H1 (cell line): ENCODE results near the gene NASP. TPM values are rescaled to one million over a fixed set of nuclear protein-coding genes. Genes with fewer than 3 reads are reported as not detected.

Experiments used
- CTCF ChIA-PET: fragments of 300-600 bp; sonication (Branson Sonifier 250); formaldehyde crosslinking; loops from one replicate; lab custom pipeline; 2021; ENCODE audit not compliant: partially characterized antibody; lab: Charles Lee
- POLR2A ChIA-PET: fragments of 300-600 bp; sonication (Branson Sonifier 250); formaldehyde crosslinking; loops from one replicate; lab custom pipeline; 2021; ENCODE audit warnings: inconsistent platforms; ENCODE audit not compliant: partially characterized antibody; lab: Charles Lee
- DNase-seq, 2 experiments: peaks; one replicate each; pipeline versions ENCODE4 v3.0.0 to v3.0.0-alpha.2; 2010 to 2022; ENCODE audit warnings: low spot score in 2 of 2, low read depth in 1 of 2, mixed read lengths in 1 of 2
- FAIRE-seq: peaks from 2 replicates; lab custom pipeline; 2011; peaks lifted over from hg19 to GRCh38; lab: Jason Lieb, UNC
- H2AFZ ChIP-seq: 2 replicates; pipeline ENCODE4 v1.8.1; 2012; ENCODE audit warnings: low read length, inconsistent platforms
- H2AK5ac ChIP-seq: 2 replicates; pipeline ENCODE4 v1.6.1; 2013; ENCODE audit warnings: low read depth, low read length
- H2BK120ac ChIP-seq: replicated peaks from 2 replicates; pipeline ENCODE3; 2013; ENCODE audit warnings: low read depth, low read length, inconsistent platforms
- H2BK12ac ChIP-seq: 2 replicates; pipeline ENCODE4 v1.6.1; 2013; ENCODE audit warnings: low read depth, low read length
- H2BK15ac ChIP-seq: 2 replicates; pipeline ENCODE4 v1.6.1; 2013; ENCODE audit warnings: low read length
- H2BK20ac ChIP-seq: 2 replicates; pipeline ENCODE4 v1.6.1; 2013; ENCODE audit warnings: low read length
- H2BK5ac ChIP-seq: 2 replicates; pipeline ENCODE4 v1.6.1; 2013; ENCODE audit warnings: low read depth, low read length
- H3K14ac ChIP-seq: 2 replicates; pipeline ENCODE4 v1.6.1; 2013; ENCODE audit warnings: inconsistent platforms; ENCODE audit not compliant: insufficient read length
- H3K18ac ChIP-seq: 2 replicates; pipeline ENCODE4 v1.6.1; 2013; ENCODE audit warnings: low read length; ENCODE audit errors: extremely low read depth
- H3K23ac ChIP-seq: 2 replicates; pipeline ENCODE4 v1.6.1; 2013; ENCODE audit warnings: inconsistent platforms; ENCODE audit not compliant: insufficient read length
- H3K23me2 ChIP-seq: 2 replicates; pipeline ENCODE4 v1.6.1; 2013; ENCODE audit warnings: low read depth, low read length
- H3K27ac ChIP-seq: 2 replicates; pipeline ENCODE4 v1.6.1; 2011; ENCODE audit warnings: low read depth, low read length, inconsistent platforms
- H3K27me3 ChIP-seq, 4 experiments: replicated peaks in 1 of 4; 1 replicate in 1 of 4; 2 replicates in 3 of 4; pipeline versions ENCODE4 v1.6.1 to v1.8.1; 2011 to 2013; ENCODE audit warnings: low read length in 3 of 4, mild to moderate bottlenecking in 3 of 4, inconsistent platforms in 2 of 4, mixed read lengths in 2 of 4, moderate library complexity in 1 of 4; ENCODE audit not compliant: control insufficient read depth in 3 of 4, insufficient read depth in 3 of 4; ENCODE audit errors: extremely low read depth in 1 of 4
- H3K36me3 ChIP-seq, 4 experiments: 2 replicates each; pipeline versions ENCODE4 v1.6.1 to v1.8.1; 2011 to 2013; ENCODE audit warnings: mild to moderate bottlenecking in 4 of 4, low read length in 3 of 4, moderate library complexity in 2 of 4, control low read depth in 1 of 4, inconsistent platforms in 1 of 4; ENCODE audit not compliant: insufficient read depth in 4 of 4, control insufficient read depth in 2 of 4
- H3K4ac ChIP-seq: replicated peaks from 2 replicates; pipeline ENCODE3; 2013; ENCODE audit warnings: low read length, low read depth, mixed read lengths, inconsistent platforms; ENCODE audit not compliant: insufficient read length
- H3K4me1 ChIP-seq, 4 experiments: replicated peaks in 1 of 4; 1 replicate in 1 of 4; 2 replicates in 3 of 4; pipeline versions ENCODE4 v1.6.1 to v1.8.1; 2011 to 2013; ENCODE audit warnings: low read length in 3 of 4, inconsistent platforms in 2 of 4, mixed read lengths in 1 of 4; ENCODE audit not compliant: insufficient read depth in 4 of 4, control insufficient read depth in 3 of 4
- H3K4me2 ChIP-seq, 2 experiments: 2 replicates each; pipeline versions ENCODE4 v1.6.1 to v1.8.1; 2011 to 2013; ENCODE audit warnings: low read depth in 2 of 2, low read length in 2 of 2, control low read depth in 1 of 2, inconsistent platforms in 1 of 2, mild to moderate bottlenecking in 1 of 2; ENCODE audit not compliant: insufficient read depth in 1 of 2
- H3K4me3 ChIP-seq, 4 experiments: fragments of 200-600, 300-600 bp in 1 of 4; sonication (generic), shearing (Covaris generic), sonication (Bioruptor Twin) in 1 of 4; 2 replicates each; pipeline versions ENCODE4 v1.5.1 to v1.8.1; 2011 to 2016; ENCODE audit warnings: low read length in 4 of 4, low read depth in 3 of 4, control low read depth in 2 of 4, inconsistent platforms in 2 of 4, mild to moderate bottlenecking in 2 of 4, mixed read lengths in 1 of 4, moderate library complexity in 1 of 4; ENCODE audit not compliant: insufficient read depth in 2 of 4; ENCODE audit errors: extremely low read depth in 1 of 4
- H3K56ac ChIP-seq: replicated peaks from 2 replicates; pipeline ENCODE3; 2013; ENCODE audit warnings: low read depth, mild to moderate bottlenecking, mixed read lengths, low read length, inconsistent platforms; ENCODE audit not compliant: insufficient read length
- H3K79me1 ChIP-seq: 2 replicates; pipeline ENCODE4 v1.6.1; 2013; ENCODE audit warnings: low read depth, low read length, control low read depth
- H3K79me2 ChIP-seq, 2 experiments: 2 replicates each; pipeline versions ENCODE4 v1.6.1 to v1.8.1; 2012 to 2013; ENCODE audit warnings: low read length in 2 of 2, mild to moderate bottlenecking in 2 of 2, inconsistent platforms in 1 of 2; ENCODE audit not compliant: insufficient read depth in 2 of 2, control insufficient read depth in 1 of 2
- H3K9ac ChIP-seq, 4 experiments: replicated peaks in 1 of 4; 1 replicate in 1 of 4; 2 replicates in 3 of 4; pipeline versions ENCODE4 v1.6.1 to v1.8.1; 2011 to 2013; ENCODE audit warnings: low read depth in 3 of 4, low read length in 3 of 4, control low read depth in 2 of 4, mild to moderate bottlenecking in 2 of 4, moderate library complexity in 2 of 4, inconsistent platforms in 1 of 4; ENCODE audit errors: extremely low read depth in 1 of 4
- H3K9me3 ChIP-seq, 2 experiments: 2 replicates each; pipeline versions ENCODE4 v1.6.1 to v1.8.1; 2012 to 2013; ENCODE audit warnings: mild to moderate bottlenecking in 2 of 2, moderate library complexity in 2 of 2, control low read depth in 1 of 2, inconsistent platforms in 1 of 2, low read depth in 1 of 2, low read length in 1 of 2, mixed read lengths in 1 of 2; ENCODE audit not compliant: insufficient read depth in 2 of 2
- H4K20me1 ChIP-seq, 2 experiments: replicated peaks in 1 of 2; 2 replicates each; pipeline versions ENCODE3 to v1.8.1; 2011 to 2013; ENCODE audit warnings: inconsistent platforms in 2 of 2, low read length in 2 of 2, mild to moderate bottlenecking in 1 of 2; ENCODE audit not compliant: insufficient read depth in 2 of 2, control insufficient read depth in 1 of 2
- H4K5ac ChIP-seq: 2 replicates; pipeline ENCODE4 v1.6.1; 2013; ENCODE audit warnings: low read length, low read depth, mixed read lengths, inconsistent platforms; ENCODE audit not compliant: insufficient read length
- H4K8ac ChIP-seq: 2 replicates; pipeline ENCODE4 v1.8.0; 2013; ENCODE audit warnings: mild to moderate bottlenecking, moderate library complexity, low read length, inconsistent platforms; ENCODE audit not compliant: insufficient read depth; ENCODE audit errors: extremely low read depth
- H4K91ac ChIP-seq: replicated peaks from 2 replicates; pipeline ENCODE3; 2013; ENCODE audit warnings: low read length, mixed read lengths, inconsistent platforms; ENCODE audit not compliant: insufficient read length
- CHD1 ChIP-seq: IDR thresholded peaks from 2 replicates; pipeline ENCODE4 v1.6.1; 2012; ENCODE audit warnings: low read depth, low read length, improper control_type of control experiment
- EGR1 ChIP-seq: IDR thresholded peaks from 2 replicates; pipeline ENCODE4 v1.6.1; 2011; ENCODE audit warnings: low read depth, low read length, borderline replicate concordance
- TAF1 ChIP-seq: IDR thresholded peaks from 2 replicates; pipeline ENCODE4 v1.6.1; 2011; ENCODE audit warnings: mild to moderate bottlenecking, low read depth, low read length
- ZNF274 ChIP-seq: IDR thresholded peaks from 2 replicates; pipeline ENCODE4 v1.7.0; 2012; ENCODE audit warnings: low read length, borderline replicate concordance; ENCODE audit errors: extremely low read depth
- WGBS, 2 experiments: shearing (Covaris generic) in 1 of 2; methylation state at CpG; one replicate each; pipeline versions ENCODE4 v1.1.6 to v1.1.7; 2013 to 2015; ENCODE audit warnings: low lambda C conversion rate in 2 of 2, mixed read lengths in 2 of 2, inconsistent platforms in 1 of 2, low coverage in 1 of 2, missing lambda C conversion rate in 1 of 2; ENCODE audit not compliant: insufficient replicate concordance in 2 of 2, insufficient coverage in 1 of 2, insufficient read length in 1 of 2; ENCODE audit errors: extremely low coverage in 1 of 2, missing lambda C conversion rate in 1 of 2; 5-methylcytosine and 5-hydroxymethylcytosine counted together
- polyA plus RNA-seq, 7 experiments: library from polyadenylated mRNA; depleted of rRNA in 3 of 7; stranded (reverse) in 5 of 7; unstranded in 2 of 7; fragments of >200 nt in 5 of 7; fragments of 200-250 nt in 2 of 7; gene quantifications; 1 replicate in 5 of 7; 2 replicates in 1 of 7; 4 replicates in 1 of 7; pipeline versions ENCODE4 v1.2.1 to v1.2.3, GENCODE V29; 2011 to 2013; ENCODE audit warnings: missing spikeins in 2 of 7, mixed read lengths in 2 of 7
- total RNA-seq: library from RNA; stranded (reverse); fragmentation: NEBNext Ultra II Directional; extraction: Animal tissue kit (Norgen Biotek cat#: 25700); gene quantifications from 2 replicates; pipeline ENCODE4 v1.2.1, GENCODE V29; 2021

Gene NASP
- total and polyA plus RNA-seq, 2 of the 8 experiments (the other 6 are each of a cell fraction or from before 2014, with no cell fraction given), result 263 to 647 TPM

DNA sequence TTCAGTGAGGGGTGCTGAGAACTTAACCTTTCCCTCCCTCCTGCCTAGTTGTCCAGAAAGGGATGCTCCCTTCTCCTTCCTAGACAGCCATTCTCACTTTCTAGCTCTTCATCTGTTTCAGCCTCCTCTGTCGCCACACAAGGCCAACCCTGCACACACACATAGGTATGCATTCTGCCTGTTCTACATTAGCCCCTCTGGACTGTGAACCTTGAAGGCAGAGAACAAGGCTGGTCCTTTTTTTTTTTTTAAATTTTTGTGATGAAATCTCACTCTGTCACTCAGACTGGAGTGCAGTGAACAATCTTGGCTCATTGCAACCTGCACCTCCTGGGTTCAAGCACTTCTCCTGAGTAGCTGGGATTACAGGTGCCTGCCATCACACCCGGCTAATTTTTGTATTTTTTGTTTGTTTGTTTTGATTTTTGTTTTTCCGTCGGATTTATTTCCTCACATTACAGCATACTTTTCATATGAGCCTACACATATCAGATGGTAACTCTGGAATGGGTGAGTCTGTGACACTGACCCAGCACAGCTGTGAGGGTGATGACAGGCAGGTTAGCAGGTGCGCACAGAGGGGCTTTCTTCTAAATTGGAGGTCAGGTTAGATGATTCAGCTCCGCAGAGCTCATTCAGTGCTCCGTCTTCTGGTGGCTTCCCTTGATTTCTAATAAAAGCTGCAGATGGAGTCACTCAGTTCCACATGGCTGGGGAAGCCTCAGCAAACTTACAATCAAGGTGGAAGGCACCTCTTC lies 38.1 kb upstream of the NASP start:
- Histone ChIP-seq H4K8ac (no peak overlapping the region), H3K27me3 (no peaks in the 10 kb centered on the region), H3K4me3 (no peak overlapping the region), H3K9me3 (no peaks in the 10 kb centered on the region), H3K18ac (no peak overlapping the region), H3K36me3 (no peaks in the 10 kb centered on the region), H3K4me2 (no peak overlapping the region), H4K5ac (no peak overlapping the region), H3K4ac (no peak overlapping the region), H3K4me1 (peaks cover 0 to 6% (median 3%) of the 10 kb centered on the region in 4 experiments; a peak in 4 of 7 replicates), H3K14ac (no peak overlapping the region), H3K27ac (no peak overlapping the region), H2BK15ac (no peak overlapping the region), H3K23ac (no peak overlapping the region), H2AK5ac (no peak overlapping the region), H3K23me2 (peaks cover 2% of the 10 kb centered on the region; the same call in 1 of the 2 replicates), H2BK120ac (no peak overlapping the region), H3K9ac (no peak overlapping the region), H2BK20ac (no peak overlapping the region), H4K91ac (no peak overlapping the region), H4K20me1 (no peaks in the 10 kb centered on the region), H2BK5ac (no peak overlapping the region), H3K79me1 (no peaks in the 10 kb centered on the region), H3K56ac (no peak overlapping the region), H2AFZ (no peak overlapping the region), H2BK12ac (no peak overlapping the region; the same call in 1 of the 2 replicates), H3K79me2 (no peaks in the 10 kb centered on the region)
- 88% methylated on average over 7 of the region's 7 CpGs; no CpG with 5 or more reads in 1 of the 2 experiments for WGBS, 2 experiments
- no peak for TF ChIP-seq EGR1
- no peak for TF ChIP-seq TAF1
- no peak for TF ChIP-seq ZNF274
- TF ChIP-seq CHD1, result no peak
- ChIA-PET POLR2A (interaction anchor here (0.8 to 35.7 kb wide), 15 partner anchors 9 to 46 kb away, joined by 3 to 741 read pairs (median 4); partner anchors contain the start of genes CCDC163, MMACHC, NASP and PRDX1), CTCF (interaction anchor here (0.5 to 2.9 kb wide), 11 partner anchors 8 to 815 kb away, joined by 3 to 21 read pairs (median 3); partner anchors contain the start of gene PRDX1)
- no peak for DNase-seq
- FAIRE-seq, result no peak
